Spleen (tissue), 11 donors: ENCODE measurements around the gene CEP72. TPM values are rescaled to one million over a fixed set of nuclear protein-coding genes. Genes with fewer than 3 reads are reported as not detected.

ENCODE experiments used
- DNase-seq: peaks from one replicate; pipeline ENCODE4 v3.0.0-alpha.2; 2020
- H3K27ac ChIP-seq, 8 donors: fragments of 200-600 bp; sonication (generic) in 7 of 8; 1 replicate in 4 of 8; 2 replicates in 4 of 8; pipeline versions ENCODE4 v1.5.0 to v1.8.0; 2016 to 2021; ENCODE audit warnings: inconsistent platforms in 4 of 8, mild to moderate bottlenecking in 4 of 8, moderate library complexity in 1 of 8
- H3K27me3 ChIP-seq, 7 donors: fragments of 200-600 bp; sonication (generic) in 6 of 7; replicated peaks in 1 of 7; 1 replicate in 4 of 7; 2 replicates in 3 of 7; pipeline versions ENCODE4 v1.5.0 to v1.8.0; 2016 to 2021; ENCODE audit warnings: inconsistent platforms in 3 of 7, mild to moderate bottlenecking in 1 of 7
- H3K36me3 ChIP-seq, 6 donors: fragments of 200-600 bp; sonication (generic) in 5 of 6; 1 replicate in 4 of 6; 2 replicates in 2 of 6; pipeline versions ENCODE4 v1.5.0 to v1.8.0; 2016 to 2021; ENCODE audit warnings: inconsistent platforms in 2 of 6
- H3K4me1 ChIP-seq, 6 donors: fragments of 200-600 bp; sonication (generic) in 5 of 6; 1 replicate in 3 of 6; 2 replicates in 3 of 6; pipeline versions ENCODE4 v1.5.0 to v1.8.0; 2016 to 2021; ENCODE audit warnings: inconsistent platforms in 3 of 6
- H3K4me3 ChIP-seq, 8 donors: fragments of 200-600 bp; sonication (generic) in 7 of 8; 1 replicate in 4 of 8; 2 replicates in 4 of 8; pipeline versions ENCODE4 v1.5.0 to v1.8.0; 2016 to 2021; ENCODE audit warnings: inconsistent platforms in 4 of 8, mild to moderate bottlenecking in 4 of 8, moderate library complexity in 2 of 8
- H3K9me3 ChIP-seq, 8 donors: fragments of 200-600 bp; sonication (generic) in 7 of 8; 1 replicate in 4 of 8; 2 replicates in 4 of 8; pipeline versions ENCODE4 v1.5.0 to v1.8.0; 2016 to 2021; ENCODE audit warnings: inconsistent platforms in 4 of 8
- POLR2A ChIP-seq, 3 donors: fragments of 450-650 bp; IDR thresholded peaks; one replicate each; pipeline ENCODE4 v1.5.1; 2017; ENCODE audit warnings: antibody characterized with exemption in 3 of 3, mild to moderate bottlenecking in 1 of 3
- POLR2AphosphoS5 ChIP-seq, 3 donors: sonication (generic); formaldehyde crosslinking; IDR thresholded peaks; one replicate each; pipeline ENCODE4 v1.5.1; 2017; ENCODE audit warnings: antibody characterized with exemption in 3 of 3
- WGBS, 5 donors: extraction: QIAGEN DNeasy Blood & Tissue Kit in 3 of 5; methylation state at CpG; one replicate each; pipeline versions ENCODE4 v1.1.5 to v1.1.7; 2013 to 2018; 5-methylcytosine and 5-hydroxymethylcytosine counted together
- intact Hi-C: fragments of 100-400 bp; cut with DNase I; formaldehyde crosslinking; loops from one replicate; pipeline ENCODE4 v1.15.0; 2023; ENCODE audit warnings: low total_unique reads
- polyA plus RNA-seq, 3 donors: library from polyadenylated mRNA; stranded (reverse); fragments of 200-250 nt; gene quantifications; one replicate each; pipeline ENCODE4 v1.2.1, GENCODE V29; 2013
- total RNA-seq, 7 donors: library from RNA; depleted of rRNA in 3 of 7; stranded (reverse); fragments of >200 nt in 3 of 7; fragmentation: NEBNext Ultra II Directional in 4 of 7; extraction: Animal tissue kit (Norgen Biotek cat#: 25700) in 4 of 7; gene quantifications; one replicate each; pipeline versions ENCODE4 v1.1.0 to v1.2.1, GENCODE V29; 2016 to 2021
- TF ChIP-seq, protein P1 (sequence below), 11 experiments: fragments of 200-600 bp in 7 of 11; fragments of 450-650 bp in 4 of 11; sonication (generic) in 4 of 11; IDR thresholded peaks in 8 of 11; conservative IDR thresholded peaks in 3 of 11; 1 replicate in 7 of 11; 2 replicates in 4 of 11; pipeline versions ENCODE4 v1.4.0 to v1.8.0; 2016 to 2021; ENCODE audit warnings: antibody characterized with exemption in 11 of 11, inconsistent platforms in 4 of 11, mild to moderate bottlenecking in 1 of 11
- donor health status: healthy with polysubstance abuse.
- donor health status: DM: no; HTN: no; CAD: no; lungs with moderate emphysema.
- donor health status: DM: no; HTN: no; CAD: no.
- donor health status: Bipolar disorder and iron deficiency.
- donor health status: healthy.
- donor health status: DM: no; HTN: no; CAD: no.
- donor health status: DM: yes; HTN: yes; CAD: no.

The CEP72 gene
- total and polyA plus RNA-seq, 10 donors = 2.1 to 13.1 (median 9.0) TPM

- Histone ChIP-seq H3K36me3 (no peaks in the 10 kb centered on the region), H3K4me3 (no peak overlapping the region), H3K9me3 (peaks cover 0 to 9% (median 0%) of the 10 kb centered on the region in 8 donors), H3K27me3 (peaks cover 0 to 66% (median 18%) of the 10 kb centered on the region in 7 donors), H3K4me1 (no peaks in the 10 kb centered on the region), H3K27ac (no peak overlapping the region)
- TF ChIP-seq POLR2AphosphoS5 (IDR thresholded peaks at IDR 0.05) = no peak
- no peak for TF ChIP-seq POLR2A (IDR thresholded peaks at IDR 0.05)
- WGBS, 5 donors = 71 to 85% (median 76%) methylated on average over 5 of the region's 5 CpGs
- DNase-seq = peak; percentile 29
- intact Hi-C loops = no loop called here
Observed at GRCh38 chr5:591746-592145, 20.4 kb upstream of the CEP72 start.

DNA sequence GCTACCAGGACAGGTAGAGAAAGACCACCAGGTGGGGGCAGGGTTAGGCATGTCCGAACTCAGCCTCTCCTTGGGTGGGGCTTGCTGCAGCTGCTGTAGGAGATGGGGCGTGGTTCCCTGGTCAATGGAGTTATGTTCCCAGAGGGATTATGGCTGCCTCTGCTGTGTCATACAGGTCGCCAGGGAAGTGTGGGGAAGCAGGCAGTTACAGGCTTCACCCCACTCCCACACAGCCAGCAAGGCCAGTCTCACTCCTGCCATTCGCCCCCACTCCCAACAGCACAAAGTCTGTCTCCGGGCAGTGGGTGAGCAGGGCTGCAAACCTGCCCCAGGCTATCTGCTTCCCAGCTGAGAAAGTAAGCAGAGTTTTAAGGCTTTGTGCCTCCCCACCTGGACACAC, 20.0 kb upstream of the CEP72 start:
- TF ChIP-seq, protein P1, sequence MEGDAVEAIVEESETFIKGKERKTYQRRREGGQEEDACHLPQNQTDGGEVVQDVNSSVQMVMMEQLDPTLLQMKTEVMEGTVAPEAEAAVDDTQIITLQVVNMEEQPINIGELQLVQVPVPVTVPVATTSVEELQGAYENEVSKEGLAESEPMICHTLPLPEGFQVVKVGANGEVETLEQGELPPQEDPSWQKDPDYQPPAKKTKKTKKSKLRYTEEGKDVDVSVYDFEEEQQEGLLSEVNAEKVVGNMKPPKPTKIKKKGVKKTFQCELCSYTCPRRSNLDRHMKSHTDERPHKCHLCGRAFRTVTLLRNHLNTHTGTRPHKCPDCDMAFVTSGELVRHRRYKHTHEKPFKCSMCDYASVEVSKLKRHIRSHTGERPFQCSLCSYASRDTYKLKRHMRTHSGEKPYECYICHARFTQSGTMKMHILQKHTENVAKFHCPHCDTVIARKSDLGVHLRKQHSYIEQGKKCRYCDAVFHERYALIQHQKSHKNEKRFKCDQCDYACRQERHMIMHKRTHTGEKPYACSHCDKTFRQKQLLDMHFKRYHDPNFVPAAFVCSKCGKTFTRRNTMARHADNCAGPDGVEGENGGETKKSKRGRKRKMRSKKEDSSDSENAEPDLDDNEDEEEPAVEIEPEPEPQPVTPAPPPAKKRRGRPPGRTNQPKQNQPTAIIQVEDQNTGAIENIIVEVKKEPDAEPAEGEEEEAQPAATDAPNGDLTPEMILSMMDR (IDR thresholded peaks at IDR 0.05 in 8 of 11, conservative IDR thresholded peaks at IDR 0.05 in 3 of 11) = no peak
- TF ChIP-seq POLR2AphosphoS5 (IDR thresholded peaks at IDR 0.05) (no peak), POLR2A (IDR thresholded peaks at IDR 0.05) (no peak)
- peaks cover 0 to 9% (median 0%) of the 10 kb centered on the region in 8 donors for H3K9me3 ChIP-seq
- no peaks in the 10 kb centered on the region for H3K36me3 ChIP-seq
- peak; percentile 19 for DNase-seq
- H3K27me3 ChIP-seq = peaks cover 0 to 66% (median 18%) of the 10 kb centered on the region in 7 donors
- intact Hi-C loops = no loop called here
- no peak overlapping the region for H3K4me3 ChIP-seq
- H3K27ac ChIP-seq = no peak overlapping the region
- H3K4me1 ChIP-seq = no peaks in the 10 kb centered on the region
- WGBS, 5 donors = 69 to 78% (median 75%) methylated on average over 4 to 5 of the region's 5 CpGs

- H3K36me3 ChIP-seq = no peaks in the 10 kb centered on the region
- TF ChIP-seq, protein P1 (IDR thresholded peaks at IDR 0.05 in 8 of 11, conservative IDR thresholded peaks at IDR 0.05 in 3 of 11) = no peak
- no peak for TF ChIP-seq POLR2A (IDR thresholded peaks at IDR 0.05)
- no peak for TF ChIP-seq POLR2AphosphoS5 (IDR thresholded peaks at IDR 0.05)
- H3K4me1 ChIP-seq = no peaks in the 10 kb centered on the region
- H3K4me3 ChIP-seq = no peak overlapping the region
- H3K27me3 ChIP-seq = peaks cover 0 to 69% (median 18%) of the 10 kb centered on the region in 7 donors
- no peak overlapping the region for H3K27ac ChIP-seq
- H3K9me3 ChIP-seq = peaks cover 0 to 9% (median 0%) of the 10 kb centered on the region in 8 donors
- intact Hi-C loops = no loop called here
- peak; percentile 36 for DNase-seq
- WGBS, 5 donors = 77 to 85% (median 79%) methylated on average over 7 to 8 of the region's 8 CpGs
Observed at GRCh38 chr5:593511-593910, 18.6 kb upstream of the CEP72 start.

DNA sequence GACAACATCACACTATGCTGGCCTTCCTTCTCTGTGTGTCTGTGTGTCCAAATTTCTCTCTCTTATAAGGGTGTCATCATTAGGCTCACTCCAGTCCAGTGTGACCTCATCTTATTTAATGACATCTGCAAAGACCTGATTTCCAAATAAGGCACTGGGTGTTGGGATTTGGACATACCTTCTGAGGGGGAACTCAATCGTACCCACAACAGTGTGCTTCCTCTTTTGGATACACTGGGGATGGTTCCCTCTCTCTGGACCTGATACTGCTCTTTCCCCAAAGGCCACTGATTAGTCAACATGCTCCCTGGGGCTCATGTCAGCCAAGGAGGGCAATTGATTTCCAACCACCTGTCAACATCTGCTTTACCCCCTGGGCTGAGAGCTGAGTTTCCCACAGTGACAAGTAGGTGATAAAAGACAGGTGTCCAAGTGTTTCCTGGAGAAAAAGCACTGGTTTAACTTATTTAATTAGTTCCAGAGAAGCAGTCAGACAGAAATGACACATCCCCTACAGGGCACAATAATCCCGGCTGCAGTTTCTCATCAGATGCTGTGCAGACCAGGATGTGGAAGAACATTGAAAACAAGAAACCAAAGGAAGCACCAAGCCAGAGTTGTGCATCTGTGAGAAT, 17.8 kb upstream of the CEP72 start:
- TF ChIP-seq POLR2AphosphoS5 (IDR thresholded peaks at IDR 0.05) (no peak), POLR2A (IDR thresholded peaks at IDR 0.05) (no peak)
- TF ChIP-seq, protein P1 (IDR thresholded peaks at IDR 0.05 in 8 of 11, conservative IDR thresholded peaks at IDR 0.05 in 3 of 11) = no peak
- Histone ChIP-seq H3K27ac (no peak overlapping the region), H3K36me3 (no peaks in the 10 kb centered on the region), H3K4me3 (no peak overlapping the region), H3K4me1 (no peaks in the 10 kb centered on the region), H3K9me3 (peaks cover 0 to 9% (median 0%) of the 10 kb centered on the region in 8 donors), H3K27me3 (peaks cover 0 to 77% (median 21%) of the 10 kb centered on the region in 7 donors)
- WGBS, 5 donors = 34 to 47% (median 36%) methylated on average over 2 of the region's 2 CpGs
- no peak for DNase-seq
- intact Hi-C loops = no loop called here
